Endothelial cell of umbilical vein (primary cell): Measurements from ENCODE around the gene KRT74. TPM values are rescaled to one million over a fixed set of nuclear protein-coding genes. Genes with fewer than 3 reads are reported as not detected.

Source experiments
- BruUV-seq: library from RNA; stranded (reverse); fragments of 400-500 nt; replicated peaks from 2 replicates; lab custom pipeline; 2021; lab: Mats Ljungman, UMichigan
- CTCF ChIA-PET: fragments of 300-600, 350-600 bp; sonication (Branson Sonifier 250); formaldehyde crosslinking; loops from one replicate; lab custom pipeline; 2021; ENCODE audit warnings: antibody characterized with exemption, inconsistent platforms; lab: Charles Lee
- POLR2A ChIA-PET: fragments of 300-600, 350-600 bp; sonication (Branson Sonifier 250); formaldehyde crosslinking; loops from one replicate; lab custom pipeline; 2021; ENCODE audit warnings: antibody characterized with exemption, inconsistent platforms; lab: Charles Lee
- DNase-seq: peaks from one replicate; pipeline ENCODE4 v3.0.0-alpha.2; 2011; ENCODE audit warnings: low read depth, low spot score
- FAIRE-seq: peaks from 2 replicates; lab custom pipeline; 2011; peaks lifted over from hg19 to GRCh38; lab: Jason Lieb, UNC
- H2AFZ ChIP-seq: 2 replicates; pipeline ENCODE4 v1.6.0; 2012; ENCODE audit warnings: low read depth, low read length, control low read depth, inconsistent platforms
- H3K27ac ChIP-seq: 2 replicates; pipeline ENCODE4 v1.5.1; 2011; ENCODE audit warnings: low read depth, mild to moderate bottlenecking, control low read depth, low read length, moderate library complexity; ENCODE audit not compliant: insufficient read depth
- H3K27me3 ChIP-seq, 2 experiments: 2 replicates each; pipeline versions ENCODE4 v1.6.0 to v1.6.1; 2011; ENCODE audit warnings: low read length in 2 of 2, mixed read lengths in 1 of 2; ENCODE audit not compliant: control insufficient read depth in 2 of 2, insufficient read depth in 2 of 2
- H3K36me3 ChIP-seq, 2 experiments: 2 replicates in 1 of 2; 3 replicates in 1 of 2; pipeline ENCODE4 v1.5.1; 2011; ENCODE audit warnings: low read length in 2 of 2, mild to moderate bottlenecking in 1 of 2, moderate library complexity in 1 of 2; ENCODE audit not compliant: control insufficient read depth in 2 of 2, insufficient read depth in 2 of 2; ENCODE audit errors: extremely low read depth in 1 of 2
- H3K4me1 ChIP-seq: 3 replicates; pipeline ENCODE4 v1.5.1; 2011; ENCODE audit warnings: mild to moderate bottlenecking, low read length; ENCODE audit not compliant: control insufficient read depth, insufficient read depth; ENCODE audit errors: extremely low read depth
- H3K4me2 ChIP-seq: 2 replicates; pipeline ENCODE4 v1.6.1; 2011; ENCODE audit warnings: low read length, control low read depth, mixed read lengths; ENCODE audit not compliant: insufficient read depth
- H3K4me3 ChIP-seq, 3 experiments: fragments of 200-600 bp in 1 of 3; sonication (generic), shearing (Covaris generic) in 1 of 3; replicated peaks in 1 of 3; 2 replicates each; pipeline ENCODE4 v1.5.1; 2011 to 2016; ENCODE audit warnings: control low read depth in 3 of 3, low read length in 3 of 3, mild to moderate bottlenecking in 2 of 3, inconsistent platforms in 1 of 3, low read depth in 1 of 3, moderate library complexity in 1 of 3; ENCODE audit not compliant: insufficient read depth in 1 of 3
- H3K79me2 ChIP-seq: 2 replicates; pipeline ENCODE4 v1.6.0; 2012; ENCODE audit warnings: low read length, inconsistent platforms; ENCODE audit not compliant: control insufficient read depth, insufficient read depth
- H3K9ac ChIP-seq: replicated peaks from 2 replicates; pipeline ENCODE3; 2011; ENCODE audit warnings: low read length, control low read depth; ENCODE audit not compliant: insufficient read depth; ENCODE audit errors: extremely low read depth
- H3K9me1 ChIP-seq: replicated peaks from 3 replicates; pipeline ENCODE4 v1.6.0; 2011; ENCODE audit warnings: mild to moderate bottlenecking, low read length; ENCODE audit not compliant: control insufficient read depth, insufficient read depth; ENCODE audit errors: extremely low read depth
- H3K9me3 ChIP-seq: replicated peaks from 2 replicates; pipeline ENCODE4 v1.5.1; 2012; ENCODE audit warnings: low read length, inconsistent platforms; ENCODE audit not compliant: control insufficient read depth, insufficient read depth
- H4K20me1 ChIP-seq: replicated peaks from 2 replicates; pipeline ENCODE3; 2011; ENCODE audit warnings: mild to moderate bottlenecking, low read length; ENCODE audit not compliant: control insufficient read depth, insufficient read depth; ENCODE audit errors: extremely low read depth
- CTCF ChIP-seq, 2 donors: IDR thresholded peaks; 1 replicate in 1 of 2; 2 replicates in 1 of 2; pipeline ENCODE4 v1.5.1; 2011; ENCODE audit warnings: low read length in 2 of 2, mild to moderate bottlenecking in 2 of 2, moderate library complexity in 2 of 2, control low read depth in 1 of 2, inconsistent platforms in 1 of 2, low read depth in 1 of 2; ENCODE audit not compliant: insufficient read depth in 1 of 2; ENCODE audit errors: extremely low read depth in 1 of 2
- EZH2 ChIP-seq: IDR thresholded peaks from 2 replicates; pipeline ENCODE4 v1.6.1; 2012; ENCODE audit warnings: borderline replicate concordance, low read depth, mild to moderate bottlenecking, moderate library complexity, low read length, inconsistent platforms; ENCODE audit not compliant: severe bottlenecking
- FOS ChIP-seq: IDR thresholded peaks from 2 replicates; pipeline ENCODE4 v1.6.1; 2011; ENCODE audit warnings: mild to moderate bottlenecking, low read length, moderate library complexity, borderline replicate concordance; ENCODE audit not compliant: insufficient read depth
- GATA2 ChIP-seq: IDR thresholded peaks from 2 replicates; pipeline ENCODE4 v1.7.0; 2011; ENCODE audit warnings: low read depth, mild to moderate bottlenecking, moderate library complexity, mixed read lengths, low read length; ENCODE audit not compliant: insufficient read length, insufficient read depth
- JUN ChIP-seq: IDR thresholded peaks from 2 replicates; pipeline ENCODE4 v1.6.1; 2011; ENCODE audit warnings: borderline replicate concordance, low read depth; ENCODE audit not compliant: insufficient read length, insufficient read depth
- MYC ChIP-seq: IDR thresholded peaks from one replicate; pipeline ENCODE4 v1.6.1; 2011; ENCODE audit warnings: mild to moderate bottlenecking, low read depth, low read length
- POLR2A ChIP-seq: IDR thresholded peaks from 2 replicates; pipeline ENCODE4 v1.6.1; 2012; ENCODE audit warnings: low read depth, mild to moderate bottlenecking, control low read depth, low read length
- POLR2AphosphoS5 ChIP-seq: IDR thresholded peaks from 2 replicates; pipeline ENCODE4 v1.6.1; 2012; ENCODE audit warnings: low read depth, mild to moderate bottlenecking, control low read depth, low read length, moderate library complexity; ENCODE audit not compliant: insufficient read depth
- dilution Hi-C: fragments of 300-500 bp; cut with MboI; formaldehyde crosslinking; loops from one replicate; pipeline ENCODE4 v1.15.0; 2019; ENCODE audit warnings: low sequenced_read_pairs; ENCODE audit not compliant: extremely low pct_ligation_motif_present
- intact Hi-C: fragments of 100-400 bp; cut with micrococcal nuclease; formaldehyde crosslinking; loops from one replicate; pipeline ENCODE4 v1.10.0; 2022
- polyA plus RNA-seq, 4 experiments: library from polyadenylated mRNA; depleted of rRNA in 3 of 4; stranded (reverse) in 3 of 4; unstranded in 1 of 4; fragments of >200 nt; gene quantifications; 2 replicates each; pipeline versions ENCODE4 v1.2.1 to v1.2.3, GENCODE V29; 2011 to 2012; ENCODE audit warnings: missing spikeins in 1 of 4
- total RNA-seq: library from RNA; stranded (reverse); gene quantifications from 2 replicates; pipeline ENCODE4 v1.2.3, GENCODE V29; 2021
- TF ChIP-seq, protein P1 (sequence below): IDR thresholded peaks from 2 replicates; pipeline ENCODE4 v1.6.1; 2011; ENCODE audit not compliant: insufficient read depth, insufficient read length

The KRT74 gene
- total and polyA plus RNA-seq, 2 donors (not counting 3 experiments of a cell fraction or from before 2014, with no cell fraction given): not detected

DNA sequence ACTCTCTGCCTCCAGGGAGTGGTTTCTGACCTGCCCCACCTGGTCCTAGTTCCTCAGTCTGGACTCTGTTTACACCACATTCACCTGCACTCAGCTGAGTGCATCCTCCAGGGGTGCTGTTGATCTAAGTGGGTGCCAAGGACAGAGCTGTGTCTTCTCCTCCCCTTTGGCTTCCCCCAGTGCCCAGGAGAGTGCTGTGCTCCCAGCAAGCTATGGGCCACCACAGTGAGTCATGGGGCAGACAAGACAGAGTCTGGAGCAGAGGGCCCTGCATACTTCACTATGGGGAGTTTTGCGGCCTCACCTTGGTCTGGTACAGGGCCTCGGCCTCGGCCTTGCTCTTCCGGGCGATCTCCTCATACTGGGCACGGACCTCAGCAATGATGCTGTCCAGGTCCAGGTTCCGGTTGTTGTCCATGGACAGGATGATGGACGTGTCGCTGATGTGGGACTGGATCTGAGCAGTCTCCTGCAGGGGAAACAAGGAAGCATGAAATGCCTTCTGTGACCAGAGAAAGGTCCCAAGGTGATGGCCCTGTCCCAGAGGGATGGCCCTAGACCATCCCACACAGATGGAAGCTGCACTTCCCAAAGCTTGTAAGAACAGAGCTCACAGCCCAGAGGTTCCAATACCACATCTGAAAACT lies 39.9 kb upstream of the KRT74 start:
- no peak for FAIRE-seq
- no peaks in the 10 kb centered on the region for H3K9me1 ChIP-seq
- no peak overlapping the region for H3K4me3 ChIP-seq
- no peaks in the 10 kb centered on the region for H3K9me3 ChIP-seq
- H3K36me3 ChIP-seq: no peaks in the 10 kb centered on the region
- H3K4me1 ChIP-seq: no peaks in the 10 kb centered on the region
- dilution Hi-C loops: no loop called here
- CTCF ChIA-PET: interaction anchor here (1.2 kb wide), 1 partner anchor 266 kb away, joined by 3 read pairs; no protein-coding TSS in a partner anchor
- BruUV-seq: no TSS peak
- no peaks in the 10 kb centered on the region for H3K79me2 ChIP-seq
- TF ChIP-seq POLR2A: no peak
- TF ChIP-seq EZH2: no peak
- TF ChIP-seq GATA2: no peak
- no peak for TF ChIP-seq CTCF (IDR thresholded peaks at IDR 0.05; ENCODE audit: extremely low read depth in 1 of 2, insufficient read depth in 1 of 2, low read depth in 1 of 2, low read length in 2 of 2)
- TF ChIP-seq POLR2AphosphoS5: no peak
- TF ChIP-seq, protein P1, sequence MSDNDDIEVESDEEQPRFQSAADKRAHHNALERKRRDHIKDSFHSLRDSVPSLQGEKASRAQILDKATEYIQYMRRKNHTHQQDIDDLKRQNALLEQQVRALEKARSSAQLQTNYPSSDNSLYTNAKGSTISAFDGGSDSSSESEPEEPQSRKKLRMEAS: no peak
- no peak for TF ChIP-seq FOS
- TF ChIP-seq JUN: no peak
- TF ChIP-seq MYC: no peak
- POLR2A ChIA-PET: no interaction called here
- no peaks in the 10 kb centered on the region for H4K20me1 ChIP-seq
- intact Hi-C loops: no loop called here
- H3K4me2 ChIP-seq: no peak overlapping the region
- H2AFZ ChIP-seq: no peak overlapping the region
- peaks cover 0 to 3% of the 10 kb centered on the region in 2 experiments for H3K27me3 ChIP-seq
- DNase-seq: no peak
- no peak overlapping the region for H3K27ac ChIP-seq
- H3K9ac ChIP-seq: no peak overlapping the region
